ENCODE results near the gene MEF2B.

Gene MEF2B

DNA sequence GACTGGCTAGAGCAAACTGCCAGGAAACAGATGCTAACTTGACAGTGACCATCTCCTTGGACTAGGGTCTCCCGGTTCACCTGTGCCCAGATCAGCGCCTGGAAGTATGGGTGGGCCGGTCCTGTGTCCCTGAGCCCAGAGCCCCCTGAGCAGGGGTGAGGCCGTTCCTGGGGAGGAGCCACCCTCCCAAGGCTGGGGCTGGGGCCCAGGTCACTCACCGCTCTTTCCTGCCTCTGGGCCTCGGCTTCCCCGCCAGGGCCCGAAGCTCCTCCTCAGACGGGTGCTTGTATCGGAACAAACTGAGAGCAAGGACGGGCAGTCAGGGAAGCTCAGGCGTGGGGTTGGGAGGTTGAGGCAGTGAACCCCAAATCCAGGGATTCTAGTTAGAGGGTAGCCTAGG, 37.2 kb downstream of the MEF2B start:
- Mint-ChIP-seq H3K4me1 (peaks cover 13% of the 10 kb centered on the region), H3K4me3 (no peak overlapping the region), H3K36me3 (peaks cover 15% of the 10 kb centered on the region), H3K9me3 (peaks cover 4% of the 10 kb centered on the region), H3K27ac (no peak overlapping the region)
- no peak for ATAC-seq
- DNase-seq (ENCODE audit: low spot score in 2 of 2) = no peak

DNA sequence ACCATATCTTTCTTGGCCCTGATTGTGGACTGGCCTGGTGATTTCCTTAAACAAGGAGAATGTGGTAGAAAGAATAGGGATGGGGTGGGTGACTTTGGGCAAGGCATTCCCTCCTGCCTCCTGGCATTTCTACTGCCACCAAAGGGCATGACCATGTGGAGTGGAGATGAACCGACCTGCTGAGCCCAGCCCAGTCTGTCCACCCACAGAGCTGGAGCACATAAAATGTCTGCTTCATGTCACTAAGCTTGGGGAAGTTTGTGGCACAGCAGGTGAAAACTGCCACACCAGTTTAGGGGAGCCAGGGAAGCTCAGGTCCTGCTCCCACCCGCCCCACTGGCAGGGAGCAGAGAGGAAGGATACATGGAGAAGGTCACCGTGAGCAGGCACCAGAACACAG, 38.1 kb downstream of the MEF2B start:
- peaks cover 19% of the 10 kb centered on the region for H3K36me3 Mint-ChIP-seq
- H3K27ac Mint-ChIP-seq = no peak overlapping the region
- no peak for DNase-seq (ENCODE audit: low spot score in 2 of 2)
- peaks cover 4% of the 10 kb centered on the region for H3K4me1 Mint-ChIP-seq
- peaks cover 4% of the 10 kb centered on the region for H3K9me3 Mint-ChIP-seq
- no peak for ATAC-seq
- no peak overlapping the region for H3K4me3 Mint-ChIP-seq

DNA sequence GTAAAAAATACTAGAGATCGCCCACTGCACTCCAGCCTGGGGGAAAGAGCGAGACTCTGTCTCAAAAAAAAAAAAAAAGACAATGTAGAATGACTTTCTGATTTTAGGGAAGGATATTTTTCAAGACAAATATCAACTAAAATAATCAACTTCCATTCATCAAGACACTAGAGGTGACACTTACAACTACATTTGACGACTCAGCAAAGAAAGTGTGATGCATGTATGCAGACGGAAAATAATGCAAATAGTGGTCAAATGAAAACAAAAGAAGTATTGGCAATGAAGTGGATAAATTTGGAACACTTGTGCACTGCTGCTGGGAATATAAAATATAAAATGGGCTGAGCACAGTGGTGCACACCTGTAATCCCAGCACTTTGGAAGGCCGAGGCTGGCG, 44.0 kb downstream of the MEF2B start:
- no peaks in the 10 kb centered on the region for H3K4me1 Mint-ChIP-seq
- H3K4me3 Mint-ChIP-seq = no peak overlapping the region
- no peak for ATAC-seq
- peaks cover 9% of the 10 kb centered on the region for H3K9me3 Mint-ChIP-seq
- peaks cover 51% of the 10 kb centered on the region for H3K36me3 Mint-ChIP-seq
- no peak overlapping the region for H3K27ac Mint-ChIP-seq
- DNase-seq (ENCODE audit: low spot score in 2 of 2) = no peak

DNA sequence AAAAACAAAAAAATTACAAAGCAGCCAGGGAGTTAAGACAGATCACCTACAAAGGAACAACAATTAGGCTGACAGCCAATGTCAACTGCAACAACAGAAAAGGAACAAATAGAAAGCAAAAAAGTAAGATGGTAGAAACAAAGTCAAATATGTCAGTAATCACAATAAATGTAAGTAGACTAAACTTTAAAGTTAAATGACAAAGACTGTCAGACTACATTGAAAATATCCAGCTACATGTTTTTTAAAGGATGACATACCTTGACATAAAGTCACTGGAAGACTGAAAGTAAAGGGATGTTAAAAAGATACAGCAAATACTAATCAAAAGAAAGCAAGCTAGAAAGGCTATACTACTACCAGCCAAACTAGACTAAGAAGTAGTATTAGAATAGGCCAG, 46.7 kb downstream of the MEF2B start:
- no peak for DNase-seq (ENCODE audit: low spot score in 2 of 2)
- Mint-ChIP-seq H3K4me1 (no peaks in the 10 kb centered on the region), H3K9me3 (peaks cover 9% of the 10 kb centered on the region), H3K4me3 (no peak overlapping the region), H3K27ac (no peak overlapping the region), H3K36me3 (peaks cover 52% of the 10 kb centered on the region)
- ATAC-seq = no peak

DNA sequence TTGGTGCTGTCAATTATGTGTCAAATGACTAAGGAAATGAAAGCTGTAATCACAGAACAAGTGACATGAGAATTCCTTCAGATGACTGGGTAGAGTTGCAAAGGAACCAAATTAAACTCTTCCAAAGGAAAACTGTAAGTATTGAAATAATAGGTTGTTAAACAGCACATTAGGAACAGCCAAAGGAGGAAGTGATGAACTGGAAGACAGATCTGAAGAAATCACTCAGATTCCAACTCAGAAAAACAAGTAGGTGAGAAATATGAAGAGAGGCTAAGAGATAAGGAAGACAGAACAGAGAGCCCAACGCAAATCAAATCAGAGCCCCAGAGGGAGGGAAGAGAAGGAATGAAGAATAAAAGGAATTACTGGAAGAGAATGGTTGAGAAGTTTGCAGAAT, 47.2 kb downstream of the MEF2B start:
- H3K4me1 Mint-ChIP-seq = no peaks in the 10 kb centered on the region
- no peak for ATAC-seq
- no peak overlapping the region for H3K4me3 Mint-ChIP-seq
- peaks cover 9% of the 10 kb centered on the region for H3K9me3 Mint-ChIP-seq
- peaks cover 48% of the 10 kb centered on the region for H3K36me3 Mint-ChIP-seq
- DNase-seq (ENCODE audit: low spot score in 2 of 2) = no peak
- H3K27ac Mint-ChIP-seq = no peak overlapping the region

DNA sequence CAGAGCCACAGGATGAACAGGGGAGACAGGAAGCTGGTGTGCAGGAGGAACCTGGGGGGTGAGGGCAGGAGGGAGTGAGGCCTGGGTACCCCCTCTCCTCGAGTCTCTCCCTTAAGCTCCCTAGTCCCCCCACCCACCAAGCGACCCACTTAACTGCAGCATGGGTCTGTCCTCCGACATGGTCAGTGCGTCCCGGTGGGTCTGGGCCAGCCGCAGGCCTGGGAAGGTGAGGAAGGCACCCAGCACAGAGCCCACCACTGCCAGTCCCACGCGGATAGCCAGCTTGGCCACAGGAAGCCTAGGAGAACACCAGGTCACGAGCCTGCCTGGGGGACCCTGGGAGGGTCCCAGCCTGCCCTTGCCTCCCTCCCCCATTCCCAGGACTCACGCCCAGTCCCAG, 48.7 kb downstream of the MEF2B start:
- Mint-ChIP-seq H3K4me1 (no peaks in the 10 kb centered on the region), H3K9me3 (peaks cover 9% of the 10 kb centered on the region), H3K27ac (no peak overlapping the region), H3K36me3 (peaks cover 44% of the 10 kb centered on the region), H3K4me3 (no peak overlapping the region)
- DNase-seq (ENCODE audit: low spot score in 2 of 2) (no peak), ATAC-seq (no peak)

DNA sequence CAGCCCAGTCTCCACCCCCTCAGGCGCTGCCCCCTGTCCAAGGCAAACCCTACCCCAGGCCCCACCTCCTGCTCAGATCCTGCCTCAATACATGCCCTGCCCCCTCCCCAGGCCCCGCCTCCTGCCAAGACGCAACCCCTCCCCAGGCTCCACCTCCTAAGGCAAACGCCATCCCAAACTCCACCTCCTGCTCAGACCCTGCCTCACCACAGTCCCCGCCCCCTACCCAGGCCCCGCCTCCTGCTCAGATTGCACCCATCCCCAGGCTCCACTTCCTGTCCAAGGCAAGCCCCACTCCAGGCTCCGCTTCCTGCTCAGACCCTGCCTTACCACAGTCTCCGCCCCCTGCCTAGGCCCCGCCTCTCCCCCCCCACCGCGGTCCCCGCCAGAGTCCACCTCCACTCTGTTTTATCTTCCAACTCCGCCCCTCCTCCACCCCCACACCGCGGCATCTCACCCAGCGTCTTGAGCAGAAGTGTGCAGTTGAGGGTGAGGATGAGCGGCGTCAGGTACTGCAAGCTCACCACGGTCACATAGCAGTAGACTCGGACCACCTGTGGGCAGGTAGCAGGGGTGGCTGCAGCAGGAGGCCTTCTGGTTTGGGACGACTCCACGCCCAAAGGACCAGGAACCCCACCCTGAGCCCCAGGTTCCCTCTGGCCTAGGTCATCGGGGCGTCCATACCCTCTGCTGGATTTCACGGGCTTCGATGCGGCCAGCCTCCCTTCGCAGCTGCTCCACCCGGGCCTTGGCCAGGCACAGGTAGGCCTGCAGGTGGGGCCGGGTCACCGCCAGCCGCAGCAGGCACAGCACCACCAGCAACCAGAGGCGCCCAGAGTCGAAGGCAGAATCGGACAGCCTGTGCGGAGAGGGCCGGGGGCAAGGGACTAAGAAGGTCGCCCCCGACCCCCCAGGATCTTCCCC, 49.5 kb downstream of the MEF2B start:
- Mint-ChIP-seq H3K4me3 (no peak overlapping the region), H3K36me3 (peaks cover 38% of the 10 kb centered on the region), H3K9me3 (peaks cover 9% of the 10 kb centered on the region), H3K4me1 (no peaks in the 10 kb centered on the region), H3K27ac (no peak overlapping the region)
- ATAC-seq = peak; percentile 54
- no peak for DNase-seq (ENCODE audit: low spot score in 2 of 2)

DNA sequence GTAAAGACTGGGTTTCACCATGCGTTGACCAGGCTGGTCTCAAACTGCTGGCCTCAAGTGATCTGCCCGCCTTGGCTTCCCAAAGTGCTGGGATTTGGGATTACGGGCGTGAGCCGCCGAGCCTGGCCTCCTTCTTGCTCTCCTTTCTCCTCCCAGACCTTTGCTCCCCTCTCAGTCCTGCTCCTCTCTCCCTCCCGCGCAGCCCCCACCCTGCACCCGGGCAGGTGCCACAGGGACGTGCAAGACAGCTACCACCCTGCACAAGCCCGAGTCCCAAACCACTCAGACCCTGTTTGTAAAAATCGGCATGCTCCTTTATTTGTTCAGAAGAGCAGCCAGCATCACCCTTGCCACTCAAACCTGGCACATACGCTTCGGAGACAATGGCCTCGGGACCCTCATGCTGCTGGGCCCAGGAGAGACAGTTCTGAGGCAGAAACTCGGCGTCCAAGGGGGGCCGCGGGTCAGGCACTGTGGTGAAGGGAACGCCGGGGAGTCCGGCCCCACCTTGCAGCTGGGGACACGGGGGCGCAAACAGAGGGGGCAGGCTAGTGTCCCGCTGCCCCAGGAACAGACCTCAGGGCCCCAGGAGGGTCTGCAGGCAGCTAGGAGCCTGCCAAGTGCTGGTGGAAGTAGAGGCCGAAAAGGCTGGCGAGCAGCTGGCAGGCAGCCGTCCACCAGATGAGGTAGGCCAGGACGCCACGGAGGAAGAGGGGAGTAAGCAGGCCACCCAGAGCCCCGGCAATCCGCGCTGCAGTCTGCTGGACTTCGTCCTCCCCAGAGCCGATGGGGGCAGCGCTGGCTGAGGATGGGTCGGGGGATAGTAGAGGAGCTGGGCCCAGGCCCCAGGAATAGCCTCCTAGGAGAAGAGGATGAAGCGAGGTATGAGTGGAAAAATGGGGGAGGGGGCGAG, 50.5 kb downstream of the MEF2B start:
- ATAC-seq = no peak
- no peak for DNase-seq (ENCODE audit: low spot score in 2 of 2)
- H3K9me3 Mint-ChIP-seq = peaks cover 9% of the 10 kb centered on the region
- peaks cover 38% of the 10 kb centered on the region for H3K36me3 Mint-ChIP-seq
- H3K27ac Mint-ChIP-seq = no peak overlapping the region
- H3K4me1 Mint-ChIP-seq = no peaks in the 10 kb centered on the region
- H3K4me3 Mint-ChIP-seq = no peak overlapping the region

DNA sequence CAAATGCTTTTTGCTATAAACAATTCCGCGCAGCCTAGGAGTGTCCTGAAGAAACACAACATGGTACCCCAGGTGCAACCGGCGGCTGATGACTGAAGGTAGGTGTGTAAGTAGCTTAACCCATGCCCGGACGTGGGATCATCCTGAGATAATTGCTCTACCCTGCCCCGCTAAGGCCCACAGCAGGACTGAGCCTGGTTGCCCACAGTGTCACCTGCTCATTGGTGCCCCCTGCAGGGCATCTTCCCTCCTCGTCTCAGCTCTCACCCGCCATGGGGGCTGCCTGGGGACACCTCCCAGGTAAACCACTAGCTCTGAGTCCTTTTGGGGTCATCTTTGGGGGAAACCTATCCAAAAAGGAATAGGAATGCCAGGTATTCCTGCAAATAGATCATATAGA, 54.1 kb downstream of the MEF2B start:
- no peaks in the 10 kb centered on the region for H3K9me3 Mint-ChIP-seq
- no peak overlapping the region for H3K4me3 Mint-ChIP-seq
- DNase-seq (ENCODE audit: low spot score in 2 of 2) = peak; percentile 39 to 78
- peak; percentile 62 for ATAC-seq
- H3K4me1 Mint-ChIP-seq = peaks cover 7% of the 10 kb centered on the region
- peaks cover 18% of the 10 kb centered on the region for H3K36me3 Mint-ChIP-seq
- H3K27ac Mint-ChIP-seq = no peak overlapping the region

DNA sequence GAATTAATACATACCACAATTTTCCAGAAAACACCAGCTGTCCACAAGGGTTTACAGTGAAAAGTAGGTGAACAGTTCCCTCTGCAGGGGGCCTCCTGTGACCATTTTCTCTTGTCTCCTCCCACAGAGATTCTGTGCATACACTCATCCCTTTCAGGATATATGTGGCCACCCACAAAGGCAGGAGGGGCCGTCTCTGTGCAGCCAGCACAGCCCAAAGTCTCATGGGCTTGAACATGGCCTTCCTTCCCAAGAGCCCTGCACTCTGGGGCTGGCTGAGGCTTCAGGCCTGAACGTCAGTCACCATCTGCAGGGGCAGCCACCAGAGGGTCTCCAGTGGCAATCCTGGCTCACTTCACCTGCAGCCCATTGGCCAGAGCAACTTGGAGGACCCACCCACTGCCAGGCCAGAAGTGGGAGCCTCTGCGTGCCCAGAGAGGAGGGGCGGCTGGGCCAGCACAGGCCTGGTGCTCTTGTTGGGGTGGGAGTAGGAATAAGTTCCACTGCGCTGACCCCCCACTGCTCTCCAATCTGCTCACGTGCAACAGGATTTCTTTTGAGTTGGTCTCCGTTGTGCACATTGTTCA, 56.9 kb downstream of the MEF2B start:
- Mint-ChIP-seq H3K9me3 (no peaks in the 10 kb centered on the region), H3K4me1 (peaks cover 7% of the 10 kb centered on the region), H3K27ac (no peak overlapping the region), H3K36me3 (peaks cover 6% of the 10 kb centered on the region), H3K4me3 (no peak overlapping the region)
- ATAC-seq (peak; percentile 71), DNase-seq (ENCODE audit: low spot score in 2 of 2) (no peak)

DNA sequence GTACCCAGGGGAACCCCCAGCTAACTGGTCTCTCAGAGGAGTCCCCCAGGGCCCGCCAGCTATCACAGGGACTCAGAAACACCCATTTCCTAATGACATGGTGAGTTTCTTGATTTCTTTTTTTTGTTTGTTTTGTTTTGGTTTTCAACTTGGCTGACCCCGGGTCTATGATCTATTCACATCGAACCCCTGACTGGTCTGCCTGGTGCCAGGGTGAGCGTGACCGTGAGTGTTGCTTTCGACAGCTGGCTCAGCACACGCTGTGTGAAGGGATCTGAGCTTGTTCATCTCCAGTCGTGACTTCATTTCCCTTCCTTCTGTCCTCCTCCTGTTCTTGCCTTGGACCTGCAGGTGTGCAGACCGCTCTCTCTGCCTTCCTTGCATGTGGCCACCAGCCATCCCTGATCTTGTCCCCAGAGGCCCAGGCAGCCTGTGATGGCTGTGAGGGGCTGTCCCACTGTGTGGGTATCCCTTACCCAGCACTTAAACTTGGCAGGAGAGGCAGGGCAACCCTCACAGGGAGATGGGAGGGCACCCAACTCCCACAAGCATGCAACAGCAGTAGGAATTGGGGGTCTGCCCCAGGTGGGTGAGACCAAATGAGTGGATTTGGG, 58.0 kb downstream of the MEF2B start:
- peaks cover 15% of the 10 kb centered on the region for H3K36me3 Mint-ChIP-seq
- H3K27ac Mint-ChIP-seq = no peak overlapping the region
- no peaks in the 10 kb centered on the region for H3K9me3 Mint-ChIP-seq
- no peak for ATAC-seq
- DNase-seq (ENCODE audit: low spot score in 2 of 2) = no peak
- peaks cover 7% of the 10 kb centered on the region for H3K4me1 Mint-ChIP-seq
- no peak overlapping the region for H3K4me3 Mint-ChIP-seq

DNA sequence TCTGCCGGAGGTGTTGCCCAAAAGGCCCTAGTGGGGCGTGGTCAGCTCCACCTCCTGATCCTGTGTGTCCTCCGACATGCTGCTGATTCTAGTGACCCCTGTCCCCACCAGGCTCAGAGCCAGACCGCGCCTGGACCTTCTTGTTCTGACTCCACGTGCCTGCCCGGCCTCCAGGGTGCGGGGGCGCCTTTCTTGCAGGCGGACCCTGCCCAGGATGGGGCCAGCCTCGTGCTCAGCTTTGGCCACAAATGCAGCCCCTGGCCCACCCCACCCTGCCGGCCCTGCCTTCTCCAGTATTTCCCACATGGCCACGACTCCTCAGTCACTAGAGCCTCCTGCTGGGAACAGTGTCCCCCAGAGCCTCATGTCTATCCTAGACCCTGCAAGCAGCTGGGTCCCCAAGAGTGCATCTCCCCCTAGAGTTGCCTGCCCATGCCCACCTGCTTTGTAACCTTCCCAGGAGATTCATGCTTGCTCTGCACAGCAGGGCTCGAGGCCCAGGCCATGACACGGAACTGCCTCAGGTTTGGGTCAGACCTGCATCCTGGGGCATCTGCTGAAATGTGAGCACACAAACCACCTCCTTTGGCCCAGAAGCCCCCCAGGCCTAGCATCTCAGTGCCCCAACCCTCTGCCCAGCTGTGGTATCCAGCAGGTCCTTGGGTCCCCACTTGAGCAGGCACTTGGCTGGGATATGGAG, 58.8 kb downstream of the MEF2B start:
- no peak for DNase-seq (ENCODE audit: low spot score in 2 of 2)
- Mint-ChIP-seq H3K27ac (no peak overlapping the region), H3K36me3 (peaks cover 22% of the 10 kb centered on the region), H3K4me1 (peaks cover 7% of the 10 kb centered on the region), H3K9me3 (no peaks in the 10 kb centered on the region), H3K4me3 (no peak overlapping the region)
- no peak for ATAC-seq

DNA sequence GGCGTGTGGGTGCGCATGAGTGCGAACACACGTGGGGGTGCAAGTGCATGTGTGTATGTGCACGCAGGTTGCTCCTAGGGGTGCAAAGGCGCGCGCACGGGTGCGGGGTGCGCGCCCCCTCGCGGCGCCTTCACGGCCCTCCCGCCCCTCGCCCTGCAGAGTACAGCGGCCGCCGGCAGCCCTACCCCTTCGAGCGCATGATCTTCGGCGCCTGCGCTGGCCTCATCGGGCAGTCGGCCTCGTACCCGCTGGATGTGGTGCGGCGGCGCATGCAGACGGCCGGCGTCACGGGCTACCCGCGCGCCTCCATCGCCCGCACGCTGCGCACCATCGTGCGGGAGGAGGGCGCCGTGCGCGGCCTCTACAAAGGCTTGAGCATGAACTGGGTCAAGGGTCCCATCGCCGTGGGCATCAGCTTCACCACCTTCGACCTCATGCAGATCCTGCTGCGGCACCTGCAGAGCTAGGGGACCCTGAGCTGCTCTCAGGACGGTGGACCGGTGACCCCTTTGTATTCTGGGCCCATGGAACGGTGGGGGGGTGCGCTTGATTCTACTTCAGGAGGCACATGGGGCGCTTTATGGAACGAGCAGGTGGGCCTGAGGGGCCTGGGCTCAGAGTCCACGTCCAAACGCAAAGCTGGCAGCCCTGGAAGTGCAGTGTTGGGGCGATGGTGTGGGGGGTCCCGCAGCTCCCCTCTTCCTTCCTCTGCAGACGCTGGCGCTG, 59.5 kb downstream of the MEF2B start:
- Mint-ChIP-seq H3K4me3 (no peak overlapping the region), H3K4me1 (peaks cover 7% of the 10 kb centered on the region), H3K27ac (no peak overlapping the region), H3K36me3 (peaks cover 22% of the 10 kb centered on the region), H3K9me3 (no peaks in the 10 kb centered on the region)
- DNase-seq (ENCODE audit: low spot score in 2 of 2) = no peak
- peak; percentile 56 for ATAC-seq

DNA sequence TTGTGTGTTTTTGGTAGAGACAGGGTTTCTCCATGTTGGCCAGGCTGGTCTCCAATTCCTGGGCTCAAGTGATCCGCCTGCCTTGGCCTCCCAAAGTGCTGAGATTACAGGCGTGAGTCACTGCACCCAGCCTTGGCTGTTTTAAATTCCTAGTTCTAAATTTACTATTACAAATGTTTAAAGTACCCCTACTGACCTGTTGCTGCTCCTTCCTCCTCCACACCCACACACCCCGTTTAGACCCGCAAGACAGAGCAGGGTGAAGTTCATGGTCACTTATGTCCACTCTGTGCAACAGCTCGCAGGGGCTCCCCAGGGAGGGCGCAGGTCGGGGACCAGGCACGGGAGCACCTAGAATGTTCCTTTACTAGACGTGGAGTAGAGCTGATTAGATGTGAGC, 60.5 kb downstream of the MEF2B start:
- Mint-ChIP-seq H3K36me3 (peaks cover 22% of the 10 kb centered on the region), H3K27ac (no peak overlapping the region), H3K9me3 (no peaks in the 10 kb centered on the region), H3K4me3 (no peak overlapping the region), H3K4me1 (peaks cover 7% of the 10 kb centered on the region)
- DNase-seq (ENCODE audit: low spot score in 2 of 2) = no peak
- no peak for ATAC-seq
